HG03439 (cell line): Measurements from ENCODE around the gene RIC8A.

Experiments
- ATAC-seq: cut with Tn5 transposase; IDR thresholded peaks from one replicate; pipeline ENCODE4 v1.9.1; 2021; ENCODE audit warnings: mild to moderate bottlenecking, moderate library complexity; ENCODE audit not compliant: unreplicated experiment

RIC8A gene

GRCh38 chr11:203945-204586 is 3.4 kb upstream of the RIC8A start:
- ATAC-seq: no peak

GRCh38 chr11:204587-205109 is 2.9 kb upstream of the RIC8A start:
- no peak for ATAC-seq

DNA sequence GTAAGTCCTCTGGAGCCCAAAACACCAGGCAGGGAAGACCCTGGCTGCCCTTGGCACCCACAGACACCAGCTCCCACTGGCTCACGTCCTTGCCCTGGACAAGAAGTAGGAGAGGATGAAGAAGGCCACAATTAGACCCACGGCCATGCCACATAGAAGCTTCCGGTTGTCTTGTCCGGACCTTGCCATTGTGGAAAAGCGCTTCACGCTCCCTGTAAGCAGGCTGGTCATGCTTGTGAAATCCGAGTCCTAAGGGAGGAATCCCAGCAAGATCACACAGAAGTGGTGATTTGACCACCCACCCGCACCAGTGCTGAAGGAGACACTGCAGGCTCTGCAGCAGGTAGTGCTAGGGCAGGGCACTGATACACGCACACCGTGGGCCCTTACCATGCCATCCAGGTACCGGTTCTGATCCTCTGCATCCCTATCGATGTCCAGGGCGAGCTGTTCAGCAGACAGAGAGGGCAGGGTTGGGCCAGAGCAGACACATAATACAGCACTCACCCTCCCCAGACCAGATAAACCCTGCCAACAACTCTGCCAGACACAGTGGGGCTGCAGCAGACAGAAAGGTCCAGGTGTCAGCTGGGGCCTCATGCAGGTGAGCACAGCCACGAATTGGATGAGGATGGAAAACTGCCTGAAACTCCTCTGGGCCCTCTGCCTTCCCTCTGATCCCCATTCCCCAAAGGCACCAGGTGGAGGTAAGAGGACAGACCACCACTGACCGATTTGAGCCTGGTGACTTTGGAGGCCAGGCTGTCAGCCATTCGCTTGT is 2.1 kb upstream of the RIC8A start:
- ATAC-seq: no peak

GRCh38 chr11:206002-206384 is 1.5 kb upstream of the RIC8A start:
- ATAC-seq: no peak

GRCh38 chr11:206526-207207 is 841 bp upstream of the RIC8A start:
- no peak for ATAC-seq

DNA sequence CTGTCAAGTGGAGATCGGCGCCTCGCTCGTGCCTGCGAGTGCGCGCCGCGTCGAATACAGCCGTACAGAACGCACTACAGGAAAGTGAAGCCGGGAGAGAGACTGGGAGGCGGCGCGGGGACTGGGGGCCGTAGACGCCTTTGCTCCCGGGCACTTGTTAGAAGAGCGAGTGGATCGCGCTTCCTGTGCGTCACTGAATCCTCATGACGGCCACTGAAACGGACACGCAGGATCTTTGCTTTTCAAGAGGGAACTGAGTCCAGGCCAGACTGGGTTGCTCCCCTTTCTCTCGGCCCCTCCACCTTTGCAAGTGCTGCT is 314 bp downstream of the RIC8A start:
- ATAC-seq: no peak

DNA sequence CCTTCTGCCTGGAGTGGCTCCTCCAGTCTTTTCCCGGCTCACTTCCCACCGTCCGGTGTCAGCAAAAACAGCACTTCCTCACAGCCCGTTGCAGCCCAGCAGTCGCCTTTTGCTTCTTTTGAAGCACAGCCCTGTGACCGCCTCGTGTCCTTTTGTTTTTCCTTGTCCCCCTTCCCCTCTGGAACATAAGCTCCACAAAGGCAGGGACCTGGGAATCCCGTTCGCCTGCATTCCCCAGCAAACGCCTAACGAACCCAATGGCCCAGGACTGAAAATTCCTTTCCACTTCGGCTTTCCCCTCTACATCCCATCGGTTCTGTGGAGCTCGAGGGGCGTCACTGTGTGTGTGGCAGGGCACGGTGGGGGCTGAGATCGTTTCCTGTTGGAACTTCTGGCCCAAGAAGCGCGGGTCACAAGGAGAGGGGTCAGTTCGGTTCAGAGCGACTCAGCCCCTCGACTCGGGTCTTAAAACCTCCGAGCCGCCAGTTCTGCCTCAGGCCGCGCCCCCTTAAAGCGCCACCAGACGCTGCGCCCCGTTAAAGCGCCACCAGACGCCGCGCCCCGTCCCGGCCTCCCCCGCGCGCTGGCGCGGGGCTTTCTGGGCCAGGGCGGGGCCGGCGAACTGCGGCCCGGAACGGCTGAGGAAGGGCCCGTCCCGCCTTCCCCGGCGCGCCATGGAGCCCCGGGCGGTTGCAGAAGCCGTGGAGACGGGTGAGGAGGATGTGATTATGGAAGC is 841 bp downstream of the RIC8A start:
- peak; percentile 26 for ATAC-seq

DNA sequence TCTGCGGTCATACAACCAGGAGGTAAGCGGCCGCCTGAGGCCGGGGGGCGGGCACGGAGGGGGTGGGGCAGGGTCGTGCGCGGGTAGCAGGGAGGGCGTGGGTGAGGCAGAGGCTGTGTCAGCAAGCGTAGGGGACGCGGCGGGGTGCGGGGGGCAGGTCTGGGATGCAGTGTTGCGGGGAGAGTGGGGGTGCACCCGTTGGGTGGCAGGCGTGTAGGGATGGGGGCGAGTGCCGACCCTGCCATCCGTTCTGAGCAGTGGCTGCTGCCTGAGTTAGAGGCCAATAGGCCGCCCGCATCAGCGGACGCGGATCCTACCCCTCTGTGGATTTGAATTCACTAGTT is 1.4 kb downstream of the RIC8A start:
- no peak for ATAC-seq

GRCh38 chr11:209275-210121 is 2.0 kb downstream of the RIC8A start:
- ATAC-seq: no peak

DNA sequence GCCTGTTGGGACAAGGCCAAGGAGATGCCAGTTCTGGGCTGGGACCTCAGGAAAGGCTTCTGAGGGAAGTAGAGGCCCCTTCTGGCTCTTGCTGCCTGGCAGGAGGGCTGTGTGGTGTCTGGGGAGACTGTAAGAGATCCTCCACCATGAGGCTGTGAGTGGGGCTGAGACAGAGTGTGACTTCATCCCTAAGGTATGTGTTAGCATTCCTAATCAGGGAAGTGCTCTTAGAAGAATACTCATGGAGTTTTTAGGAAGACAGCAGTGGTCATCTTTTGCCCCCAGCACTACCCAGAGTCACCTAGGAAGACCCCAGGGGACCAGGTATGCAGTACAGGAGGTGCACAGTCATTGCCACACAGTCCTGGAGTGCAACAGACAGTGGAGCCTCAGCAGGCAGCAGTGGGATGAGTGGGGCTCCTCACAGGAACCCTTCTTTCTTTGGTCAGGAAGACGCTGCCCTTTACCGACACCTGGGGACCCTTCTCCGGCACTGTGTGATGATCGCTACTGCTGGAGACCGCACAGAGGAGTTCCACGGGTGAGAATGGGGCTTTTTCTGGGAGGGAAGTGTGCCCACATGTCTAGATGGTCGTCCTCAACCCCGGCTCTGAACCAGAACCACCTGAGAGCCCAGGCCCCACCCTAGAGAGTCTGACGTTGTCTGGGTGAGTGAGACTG is 2.8 kb downstream of the RIC8A start:
- no peak for ATAC-seq

- no peak for ATAC-seq
These were observed 3.3 kb downstream of the RIC8A start for GRCh38 chr11:210803-211180.

GRCh38 chr11:211295-211694 is 3.8 kb downstream of the RIC8A start:
- no peak for ATAC-seq

GRCh38 chr11:211741-212140 is 4.2 kb downstream of the RIC8A start:
- no peak for ATAC-seq

DNA sequence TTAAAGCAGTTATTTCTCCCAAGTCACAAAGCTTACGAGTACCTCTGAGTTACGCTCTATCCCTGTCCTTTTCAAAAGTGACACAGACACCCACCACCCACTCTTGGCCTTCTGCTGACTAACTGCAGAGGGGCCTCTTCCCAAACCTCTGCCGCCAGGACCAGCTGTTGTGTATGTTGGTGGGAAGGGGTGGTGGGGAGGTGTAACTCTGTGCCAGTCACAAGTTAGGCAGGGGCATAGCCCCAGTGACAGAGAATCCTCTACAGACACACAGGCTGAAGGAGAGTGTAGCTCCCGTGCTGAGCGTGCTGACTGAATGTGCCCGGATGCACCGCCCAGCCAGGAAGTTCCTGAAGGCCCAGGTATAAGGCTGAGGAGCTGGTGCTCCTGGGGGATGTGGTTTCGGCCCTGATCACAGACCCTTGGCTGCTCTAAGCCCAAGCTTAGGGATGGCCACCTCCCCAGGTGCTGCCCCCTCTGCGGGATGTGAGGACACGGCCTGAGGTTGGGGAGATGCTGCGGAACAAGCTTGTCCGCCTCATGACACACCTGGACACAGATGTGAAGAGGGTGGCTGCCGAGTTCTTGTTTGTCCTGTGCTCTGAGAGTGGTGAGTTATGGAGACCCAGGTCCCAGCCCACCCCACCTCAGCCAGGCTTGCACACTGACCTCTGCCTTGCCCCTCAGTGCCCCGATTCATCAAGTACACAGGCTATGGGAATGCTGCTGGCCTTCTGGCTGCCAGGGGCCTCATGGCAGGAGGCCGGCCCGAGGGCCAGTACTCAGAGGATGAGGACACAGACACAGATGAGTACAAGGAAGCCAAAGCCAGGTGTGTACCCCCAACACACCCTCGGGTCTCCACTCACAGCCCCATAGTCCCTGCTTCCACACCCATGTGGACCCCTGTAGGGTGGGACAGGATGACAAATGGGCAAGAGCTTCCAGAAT is 4.9 kb downstream of the RIC8A start:
- no peak for ATAC-seq

GRCh38 chr11:213111-213510 is 5.6 kb downstream of the RIC8A start:
- no peak for ATAC-seq

- ATAC-seq: no peak
These were observed 6.6 kb downstream of the RIC8A start for GRCh38 chr11:214083-214482.

DNA sequence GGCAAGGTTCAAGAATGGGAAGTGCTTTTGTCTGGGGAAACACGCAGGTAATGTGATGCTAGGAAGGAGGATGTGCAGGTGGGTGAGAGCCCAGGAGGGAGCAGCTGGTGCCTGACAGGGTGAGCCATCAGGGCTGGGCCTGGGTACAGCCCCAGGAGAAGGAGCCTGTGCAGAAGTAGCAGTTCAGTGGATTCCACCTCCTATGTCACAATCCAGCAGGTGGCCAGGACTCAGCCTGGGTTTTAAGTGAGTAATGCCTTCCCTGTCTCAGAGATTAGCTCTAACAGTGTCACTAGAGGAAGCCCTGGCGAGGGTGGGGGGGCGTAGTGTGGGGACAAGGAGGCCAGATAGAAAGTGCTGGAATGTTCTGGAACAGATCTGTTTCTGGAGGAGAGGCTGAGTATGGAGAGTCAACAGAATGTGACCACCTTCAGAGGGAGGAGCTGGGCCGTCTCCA is 8.1 kb downstream of the RIC8A start:
- ATAC-seq: no peak

DNA sequence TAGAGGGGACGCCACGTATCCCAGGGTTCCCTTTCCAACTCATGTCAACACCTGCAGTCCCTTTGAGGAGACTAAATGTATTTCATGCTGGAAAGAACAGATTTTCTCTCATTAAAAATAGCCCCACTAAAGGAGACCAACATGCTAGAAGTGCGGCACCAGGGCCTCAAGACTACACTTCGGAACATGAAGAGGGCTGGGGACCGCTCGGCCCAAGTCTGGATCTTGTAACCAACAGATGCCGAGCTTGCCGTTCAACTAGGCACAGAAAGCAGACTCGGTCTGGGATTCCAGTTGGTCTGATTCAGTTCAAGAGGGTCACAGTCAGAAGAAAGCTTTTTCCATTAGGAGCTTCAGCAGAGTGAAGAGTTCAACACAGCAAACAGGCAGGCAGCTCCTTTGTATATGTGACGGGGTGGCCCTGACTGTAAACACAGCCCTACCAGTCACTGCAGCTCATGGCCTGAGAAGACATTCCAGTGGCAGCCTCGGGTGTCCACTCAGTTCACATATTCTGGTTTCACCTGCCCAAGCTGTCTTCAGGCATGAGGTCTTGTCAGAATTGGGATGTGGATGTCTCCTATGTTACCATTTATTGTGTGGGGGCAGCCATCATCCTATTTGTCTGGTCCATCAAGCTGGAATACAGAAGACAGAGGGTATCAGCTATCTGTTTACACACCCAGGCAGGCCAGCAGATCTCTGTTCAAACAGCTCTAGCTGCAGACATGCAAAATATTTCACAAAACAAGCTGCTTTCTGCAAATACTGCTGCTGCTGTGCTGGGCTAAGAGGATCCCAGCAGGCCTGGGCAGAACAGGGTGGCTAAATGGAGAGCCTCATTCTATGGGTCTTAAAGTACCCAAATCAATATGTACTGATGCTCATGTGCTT is 8.8 kb downstream of the RIC8A start:
- no peak for ATAC-seq
